Measurements from ENCODE around the gene SLC6A1.
"Not testable (repeated sequence)": the region's sequence is repeated elsewhere in the genome, so short reads cannot be mapped to it uniquely, and the experiment has no call there.

The SLC6A1 gene

DNA sequence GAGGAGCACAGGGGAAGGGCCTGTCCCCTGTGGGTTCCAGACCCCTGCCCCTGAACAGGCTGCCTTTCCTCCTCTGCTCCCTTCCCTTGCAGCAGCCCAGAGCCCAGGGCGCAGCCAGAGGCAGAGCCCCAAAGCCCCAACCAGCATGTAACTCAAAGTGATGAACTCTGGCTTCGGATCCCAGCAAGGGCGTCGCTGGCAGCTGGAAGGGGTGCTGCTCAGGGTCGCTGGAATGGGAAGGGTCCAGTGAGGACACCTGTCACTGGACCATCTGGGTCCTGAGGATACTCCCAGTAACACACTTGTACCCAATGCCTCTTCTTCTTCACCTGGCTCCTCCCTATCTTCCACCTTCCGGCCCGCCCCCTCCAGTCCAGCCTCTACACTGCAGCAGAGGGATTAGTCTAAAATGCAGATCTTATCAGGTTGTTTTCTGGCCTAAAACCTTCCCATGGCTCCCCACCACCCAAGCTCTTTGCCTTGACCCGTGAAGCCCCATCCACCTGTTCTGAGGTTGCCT is 64.0 kb downstream of the SLC6A1 start:
- no peak overlapping the region for H3K4me3 ChIP-seq (ENCODE audit: insufficient read length, low read depth)
- peaks cover 19% of the 10 kb centered on the region for H3K27me3 ChIP-seq (ENCODE audit: insufficient read depth, insufficient read length)
- no peaks in the 10 kb centered on the region for H3K36me3 ChIP-seq (ENCODE audit: insufficient read depth, insufficient read length, low read length)
- DNase-seq (ENCODE audit: low read depth, low spot score), result no peak
- no peaks in the 10 kb centered on the region for H3K9me3 ChIP-seq (ENCODE audit: insufficient read depth, low read length)
- H3K4me1 ChIP-seq (ENCODE audit: insufficient read depth, insufficient read length), result peaks cover 6% of the 10 kb centered on the region
- no peak for TF ChIP-seq YY1 (IDR thresholded peaks at IDR 0.05; ENCODE audit: insufficient read depth, insufficient read length)
- no peak for TF ChIP-seq SUZ12 (IDR thresholded peaks at IDR 0.05; ENCODE audit: extremely low read depth, insufficient read depth, insufficient read length)
- no peak for TF ChIP-seq ZNF274 (IDR thresholded peaks at IDR 0.05; ENCODE audit: low read depth, low read length)
- no peak overlapping the region for H3K9ac ChIP-seq (ENCODE audit: insufficient read length, low read depth)

DNA sequence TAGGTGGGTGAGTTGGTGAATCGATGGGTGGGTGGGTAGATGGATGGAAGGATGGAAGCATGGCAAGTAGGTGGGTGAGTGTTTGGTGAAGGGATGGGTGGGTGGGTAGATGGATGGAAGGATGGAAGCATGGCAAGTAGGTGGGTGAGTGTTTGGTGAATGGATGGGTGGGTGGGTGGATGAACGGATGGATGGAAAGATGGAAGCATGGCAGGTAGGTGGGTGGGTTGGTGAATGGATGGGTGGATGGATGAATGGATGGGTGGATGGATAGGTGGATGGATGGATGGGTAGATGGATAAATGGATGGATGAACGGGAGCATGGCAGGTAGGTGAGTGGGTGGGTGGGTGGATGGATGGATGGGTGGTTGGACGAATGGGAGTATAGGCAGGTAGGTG is 65.1 kb downstream of the SLC6A1 start:
- Histone ChIP-seq H3K27me3 (ENCODE audit: insufficient read depth, insufficient read length) (peaks cover 25% of the 10 kb centered on the region), H3K9ac (ENCODE audit: insufficient read length, low read depth) (no peak overlapping the region), H3K36me3 (ENCODE audit: insufficient read depth, insufficient read length, low read length) (no peaks in the 10 kb centered on the region), H3K4me1 (ENCODE audit: insufficient read depth, insufficient read length) (peaks cover 6% of the 10 kb centered on the region), H3K4me3 (ENCODE audit: insufficient read length, low read depth) (no peak overlapping the region), H3K9me3 (ENCODE audit: insufficient read depth, low read length) (peaks cover 10% of the 10 kb centered on the region; the same call in 1 of the 2 replicates)
- TF ChIP-seq SUZ12 (IDR thresholded peaks at IDR 0.05; ENCODE audit: extremely low read depth, insufficient read depth, insufficient read length) (no peak), ZNF274 (IDR thresholded peaks at IDR 0.05; ENCODE audit: low read depth, low read length) (no peak), YY1 (IDR thresholded peaks at IDR 0.05; ENCODE audit: insufficient read depth, insufficient read length) (no peak)
- no peak for DNase-seq (ENCODE audit: low read depth, low spot score)

DNA sequence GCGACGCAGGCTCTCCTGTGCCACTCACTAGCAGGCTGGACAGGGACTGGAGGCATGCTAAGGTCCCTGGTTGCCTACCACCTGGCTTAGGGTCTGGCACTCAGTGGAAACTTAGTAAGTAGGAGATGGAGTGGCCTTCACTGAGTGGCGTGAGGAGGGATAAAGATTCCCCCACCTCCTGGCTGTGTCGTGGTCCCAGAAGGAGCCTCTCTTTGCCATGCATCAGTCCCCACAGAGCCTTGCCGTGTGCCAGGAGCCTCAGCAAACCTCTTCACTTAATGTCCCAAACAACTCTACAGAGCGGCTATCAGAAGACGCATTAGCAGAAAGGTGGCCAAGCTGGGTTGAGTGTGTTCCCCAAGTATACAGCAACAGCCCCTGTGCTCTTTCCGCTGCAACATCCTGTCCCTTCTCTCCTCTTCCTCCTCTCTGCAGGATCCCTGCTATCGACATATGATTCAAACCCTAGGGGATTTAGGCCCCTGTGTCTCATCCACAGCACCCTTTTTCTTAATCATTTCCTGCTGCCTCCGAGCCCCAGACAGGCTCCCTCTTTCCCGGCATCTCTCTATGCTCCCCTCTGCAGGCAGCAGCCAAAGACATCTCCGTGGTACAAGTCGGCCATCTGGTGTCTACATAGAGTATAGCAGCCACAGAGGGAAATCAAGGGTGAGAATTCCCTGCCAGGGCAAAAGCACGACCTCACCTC is 66.7 kb downstream of the SLC6A1 start:
- peaks cover 6% of the 10 kb centered on the region for H3K4me1 ChIP-seq (ENCODE audit: insufficient read depth, insufficient read length)
- H3K27me3 ChIP-seq (ENCODE audit: insufficient read depth, insufficient read length), result peaks cover 28% of the 10 kb centered on the region
- no peaks in the 10 kb centered on the region for H3K36me3 ChIP-seq (ENCODE audit: insufficient read depth, insufficient read length, low read length)
- TF ChIP-seq ZNF274 (IDR thresholded peaks at IDR 0.05; ENCODE audit: low read depth, low read length), result no peak
- no peak for TF ChIP-seq YY1 (IDR thresholded peaks at IDR 0.05; ENCODE audit: insufficient read depth, insufficient read length)
- no peak for TF ChIP-seq SUZ12 (IDR thresholded peaks at IDR 0.05; ENCODE audit: extremely low read depth, insufficient read depth, insufficient read length)
- H3K9me3 ChIP-seq (ENCODE audit: insufficient read depth, low read length), result peaks cover 21% of the 10 kb centered on the region; the same call in 1 of the 2 replicates
- H3K9ac ChIP-seq (ENCODE audit: insufficient read length, low read depth), result no peak overlapping the region
- H3K4me3 ChIP-seq (ENCODE audit: insufficient read length, low read depth), result no peak overlapping the region
- peak; percentile 71 for DNase-seq (ENCODE audit: low read depth, low spot score)

DNA sequence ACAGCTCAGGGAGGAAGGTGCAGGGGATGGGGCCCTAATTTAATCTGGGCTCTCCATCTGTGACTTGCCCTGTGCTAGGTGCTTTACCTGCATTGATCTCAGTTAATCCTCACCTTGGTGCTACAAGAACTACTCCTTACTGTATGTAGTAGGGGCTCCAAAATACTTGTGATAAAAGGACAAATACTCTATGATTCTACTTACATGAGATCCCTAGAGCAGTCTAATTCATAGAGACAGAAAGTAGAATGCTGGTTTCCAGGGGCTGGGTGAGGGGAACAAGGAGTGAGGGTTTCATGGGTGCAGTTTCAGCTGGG is 67.2 kb downstream of the SLC6A1 start:
- DNase-seq (ENCODE audit: low read depth, low spot score), result no peak
- no peak for TF ChIP-seq ZNF274 (IDR thresholded peaks at IDR 0.05; ENCODE audit: low read depth, low read length)
- TF ChIP-seq YY1 (IDR thresholded peaks at IDR 0.05; ENCODE audit: insufficient read depth, insufficient read length), result no peak
- TF ChIP-seq SUZ12 (IDR thresholded peaks at IDR 0.05; ENCODE audit: extremely low read depth, insufficient read depth, insufficient read length), result no peak
- no peaks in the 10 kb centered on the region for H3K36me3 ChIP-seq (ENCODE audit: insufficient read depth, insufficient read length, low read length)
- peaks cover 28% of the 10 kb centered on the region for H3K27me3 ChIP-seq (ENCODE audit: insufficient read depth, insufficient read length)
- no peak overlapping the region for H3K4me3 ChIP-seq (ENCODE audit: insufficient read length, low read depth)
- no peak overlapping the region for H3K9ac ChIP-seq (ENCODE audit: insufficient read length, low read depth)
- peaks cover 6% of the 10 kb centered on the region for H3K4me1 ChIP-seq (ENCODE audit: insufficient read depth, insufficient read length)
- H3K9me3 ChIP-seq (ENCODE audit: insufficient read depth, low read length), result peaks cover 26% of the 10 kb centered on the region; the same call in 1 of the 2 replicates

DNA sequence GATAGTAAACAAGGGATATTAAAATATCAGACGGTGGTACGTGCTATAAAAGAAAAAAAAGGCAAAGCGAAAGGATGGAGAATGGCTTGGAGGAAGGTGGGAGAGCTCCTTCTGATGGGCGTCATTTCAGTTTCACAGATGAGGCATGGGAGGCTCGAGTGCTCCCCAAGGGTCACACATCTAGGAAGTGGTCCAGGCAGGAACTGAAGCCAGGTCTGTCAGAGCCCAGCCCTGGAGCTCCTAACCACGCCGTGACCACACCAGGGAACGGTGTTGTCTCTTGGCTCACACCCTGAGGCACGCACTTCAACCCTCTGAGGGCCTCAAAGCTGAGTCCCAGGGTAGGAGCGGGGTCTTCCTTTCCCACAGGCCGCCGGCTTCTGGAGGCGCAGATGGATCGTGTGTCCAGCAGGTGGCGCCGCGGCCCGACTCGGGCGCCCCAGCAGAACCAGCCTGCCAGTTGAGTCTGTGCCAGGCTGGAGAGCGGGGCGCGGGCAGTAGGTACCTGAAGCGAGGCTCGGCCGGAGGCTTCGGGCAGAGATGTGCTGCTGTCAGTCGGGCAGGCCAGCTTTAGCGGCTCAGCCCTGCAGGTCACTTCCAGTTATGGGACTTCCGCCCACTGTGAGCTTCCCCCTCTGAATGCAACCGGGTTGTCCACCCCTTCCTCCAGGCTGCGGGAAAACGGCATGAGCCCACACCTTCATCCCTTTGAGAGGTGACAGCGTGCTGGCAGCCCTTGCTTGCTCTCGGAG is 68.1 kb downstream of the SLC6A1 start:
- DNase-seq (ENCODE audit: low read depth, low spot score), result peak; percentile 42
- peak overlapping the region; percentile 54 for H3K4me3 ChIP-seq (ENCODE audit: insufficient read length, low read depth)
- H3K9ac ChIP-seq (ENCODE audit: insufficient read length, low read depth), result peak overlapping the region; percentile 66
- peaks cover 35% of the 10 kb centered on the region; the same call in 1 of the 2 replicates for H3K9me3 ChIP-seq (ENCODE audit: insufficient read depth, low read length)
- H3K27me3 ChIP-seq (ENCODE audit: insufficient read depth, insufficient read length), result peaks cover 28% of the 10 kb centered on the region
- no peaks in the 10 kb centered on the region for H3K36me3 ChIP-seq (ENCODE audit: insufficient read depth, insufficient read length, low read length)
- TF ChIP-seq ZNF274 (IDR thresholded peaks at IDR 0.05; ENCODE audit: low read depth, low read length), result no peak
- H3K4me1 ChIP-seq (ENCODE audit: insufficient read depth, insufficient read length), result peaks cover 6% of the 10 kb centered on the region

DNA sequence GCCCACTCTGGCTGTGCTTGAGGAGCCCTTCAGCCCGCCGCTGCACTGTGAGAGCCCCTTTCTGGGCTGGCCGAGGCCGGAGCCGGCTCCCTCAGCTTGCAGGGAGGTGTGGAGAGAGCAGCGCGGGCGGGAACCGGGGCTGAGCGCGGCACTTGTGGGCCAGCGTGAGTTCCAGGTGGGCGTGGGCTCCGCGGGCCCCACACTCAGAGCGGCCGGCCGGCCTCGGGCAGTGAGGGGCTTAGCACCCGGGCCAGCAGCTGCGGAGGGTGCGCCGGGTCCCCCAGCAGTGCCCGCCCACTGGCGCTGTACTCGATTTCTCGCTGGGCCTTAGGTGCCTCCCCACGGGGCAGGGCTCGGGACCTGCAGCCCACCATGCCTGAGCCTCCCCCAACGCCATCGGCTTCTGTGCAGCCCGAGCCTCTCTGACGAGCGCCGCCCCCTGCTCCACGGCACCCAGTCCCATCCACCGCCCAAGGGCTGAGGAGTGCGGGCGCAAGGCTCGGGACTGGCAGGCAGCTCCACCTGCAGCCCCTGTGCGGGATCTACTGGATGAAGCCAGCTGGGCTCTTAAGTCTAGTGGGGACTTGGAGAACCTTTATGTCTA is 68.8 kb downstream of the SLC6A1 start:
- H3K36me3 ChIP-seq (ENCODE audit: insufficient read depth, insufficient read length, low read length); H3K4me1 ChIP-seq (ENCODE audit: insufficient read depth, insufficient read length); DNase-seq (ENCODE audit: low read depth, low spot score): not testable (repeated sequence)
- Histone ChIP-seq H3K27me3 (ENCODE audit: insufficient read depth, insufficient read length) (peaks cover 28% of the 10 kb centered on the region), H3K9ac (ENCODE audit: insufficient read length, low read depth) (peak overlapping the region; percentile 66), H3K9me3 (ENCODE audit: insufficient read depth, low read length) (peaks cover 37% of the 10 kb centered on the region; the same call in 1 of the 2 replicates), H3K4me3 (ENCODE audit: insufficient read length, low read depth) (peak overlapping the region; percentile 54)

DNA sequence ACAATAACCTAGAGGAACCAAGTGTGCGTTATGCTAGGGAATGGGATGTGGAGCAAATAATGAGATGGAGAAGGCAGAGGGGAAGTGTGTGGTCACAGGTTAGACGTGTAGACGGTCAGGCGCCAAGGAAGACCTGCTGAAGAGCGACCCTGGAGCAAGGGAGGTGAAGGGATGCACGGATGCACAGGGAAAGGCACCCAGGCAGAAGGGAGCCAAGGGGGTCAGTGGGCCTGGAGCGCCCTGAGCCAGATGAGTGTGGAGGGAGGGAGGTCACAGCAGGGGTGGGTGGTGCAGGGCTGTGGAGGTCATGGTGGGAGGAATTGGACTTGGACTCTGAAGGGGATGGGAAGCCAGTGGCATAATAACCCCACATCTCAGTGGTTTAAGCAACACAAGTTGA is 70.2 kb downstream of the SLC6A1 start:
- peaks cover 28% of the 10 kb centered on the region for H3K27me3 ChIP-seq (ENCODE audit: insufficient read depth, insufficient read length)
- H3K4me1 ChIP-seq (ENCODE audit: insufficient read depth, insufficient read length), result peaks cover 2% of the 10 kb centered on the region
- peaks cover 40% of the 10 kb centered on the region; the same call in 1 of the 2 replicates for H3K9me3 ChIP-seq (ENCODE audit: insufficient read depth, low read length)
- H3K36me3 ChIP-seq (ENCODE audit: insufficient read depth, insufficient read length, low read length), result no peaks in the 10 kb centered on the region
- H3K9ac ChIP-seq (ENCODE audit: insufficient read length, low read depth), result no peak overlapping the region
- TF ChIP-seq YY1 (IDR thresholded peaks at IDR 0.05; ENCODE audit: insufficient read depth, insufficient read length) (no peak), SUZ12 (IDR thresholded peaks at IDR 0.05; ENCODE audit: extremely low read depth, insufficient read depth, insufficient read length) (no peak), ZNF274 (IDR thresholded peaks at IDR 0.05; ENCODE audit: low read depth, low read length) (no peak)
- H3K4me3 ChIP-seq (ENCODE audit: insufficient read length, low read depth), result no peak overlapping the region
- DNase-seq (ENCODE audit: low read depth, low spot score), result no peak
